Stimulated activated CD4-positive, alpha-beta T cell treated with anti-CD3 and anti-CD28 coated beads, Interleukin-1b, Interleukin-23, amount 100 ng/mL, for 4 hours (primary cell): Measurements from ENCODE around the gene SRPK2.
"Not testable (repeated sequence)": the region's sequence is repeated elsewhere in the genome, so short reads cannot be mapped to it uniquely, and the experiment has no call there.

ENCODE experiments used
- DNase-seq, 2 donors: peaks; one replicate each; pipeline ENCODE4 v3.0.0-alpha.2; 2020; ENCODE audit warnings: low read depth in 2 of 2

Gene SRPK2

DNA sequence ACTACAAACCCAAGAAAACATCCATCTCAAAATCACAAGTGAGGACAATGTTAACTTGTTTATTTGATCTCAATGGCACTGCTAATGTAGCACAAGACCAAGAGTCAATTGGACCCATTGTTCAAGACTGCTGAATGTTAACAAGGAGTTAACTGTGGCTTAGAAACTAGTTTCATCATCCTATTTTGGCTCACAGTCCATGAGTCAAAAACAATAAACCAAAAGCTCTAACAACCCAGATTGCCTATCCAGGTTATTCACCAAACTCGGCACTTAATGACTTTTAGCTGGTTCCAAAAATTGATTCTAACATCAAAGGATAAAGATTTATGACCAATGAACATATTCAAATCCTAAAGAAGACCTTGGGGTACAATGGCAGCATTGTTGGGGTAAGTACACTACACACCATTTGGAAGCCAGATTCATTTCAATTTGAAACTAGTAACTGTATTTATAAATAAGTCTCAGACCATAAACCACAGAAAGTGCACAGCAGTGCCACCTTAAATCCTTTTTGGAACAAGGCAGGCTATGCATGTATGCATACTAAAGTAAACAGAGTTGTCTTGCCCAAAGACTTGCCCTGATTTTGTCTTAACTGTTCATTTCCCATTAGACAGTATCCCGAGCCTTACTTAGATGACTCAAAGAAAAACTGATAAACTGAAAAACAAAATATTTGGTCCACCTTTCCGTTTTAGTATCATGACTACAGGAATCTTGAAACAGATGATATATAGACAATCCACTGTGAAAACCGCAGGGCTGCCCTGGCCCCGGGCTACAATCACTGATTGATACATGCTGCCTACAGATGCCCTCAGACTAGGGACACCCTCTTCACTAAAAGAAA is 84.5 kb downstream of the SRPK2 start:
- DNase-seq, result no peak

GRCh38 chr7:105300587-105300986 is 88.1 kb downstream of the SRPK2 start:
- DNase-seq, result not testable (repeated sequence)

DNA sequence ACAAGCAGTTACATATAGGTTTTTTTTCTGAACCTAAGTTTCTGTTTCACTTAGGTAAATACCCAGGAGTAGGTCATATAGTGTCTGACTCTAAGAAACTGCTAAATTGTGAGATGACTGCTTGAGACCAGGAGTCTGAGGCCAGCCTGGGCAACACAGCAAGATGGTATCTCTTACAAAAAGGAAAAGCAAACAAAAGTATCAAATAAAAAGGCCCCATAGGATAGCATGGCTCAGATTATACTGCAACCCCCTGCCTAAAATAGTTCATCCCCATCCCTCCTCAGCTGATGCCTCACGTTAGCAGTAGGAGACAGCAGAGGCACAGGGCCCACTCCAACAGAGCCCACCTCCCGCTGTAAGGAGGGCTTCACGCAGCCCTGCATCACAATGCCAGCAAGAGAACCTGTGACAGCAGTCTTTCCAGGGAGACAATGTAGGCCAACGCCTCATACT is 90.3 kb downstream of the SRPK2 start:
- no peak for DNase-seq

GRCh38 chr7:105297985-105298384 is 90.7 kb downstream of the SRPK2 start:
- DNase-seq, result no peak

DNA sequence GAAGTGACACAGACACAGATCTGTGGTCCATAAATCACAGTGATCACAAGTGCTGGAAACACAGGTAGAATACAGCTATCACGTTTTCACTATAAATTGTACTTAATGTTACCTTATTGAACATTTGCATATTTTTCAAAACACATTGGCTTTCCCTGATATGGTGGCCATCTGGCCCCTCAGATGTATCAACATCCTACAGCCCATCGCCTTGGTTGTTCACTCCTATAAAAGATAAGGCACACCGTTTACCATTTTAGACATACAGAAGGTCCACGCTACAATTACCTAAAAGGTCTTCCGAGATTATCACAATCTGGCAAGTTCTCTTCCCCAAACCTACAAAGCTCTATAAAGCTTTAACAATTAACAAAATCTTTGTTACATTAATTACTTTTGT is 91.4 kb downstream of the SRPK2 start:
- no peak for DNase-seq

DNA sequence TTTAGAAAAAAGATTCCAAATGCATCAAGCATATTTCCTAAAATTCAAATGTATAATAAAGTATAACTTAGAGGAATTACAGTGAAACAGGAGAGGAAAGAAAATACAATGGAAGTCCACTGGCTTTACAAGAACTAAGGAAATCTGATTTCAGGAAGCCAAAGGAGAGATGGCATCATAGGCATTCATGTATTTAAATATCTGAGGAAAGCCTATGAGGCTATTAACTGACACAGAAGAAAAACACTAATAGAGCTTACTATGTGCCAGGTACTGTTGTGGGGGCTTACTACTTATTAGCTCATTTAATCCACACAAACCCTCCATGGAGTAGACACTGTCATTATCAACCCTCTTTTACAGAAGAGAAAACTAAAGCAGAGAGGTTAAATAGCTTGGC is 92.2 kb downstream of the SRPK2 start:
- no peak for DNase-seq

- no peak for DNase-seq
Observed at GRCh38 chr7:105295596-105296352, 92.9 kb downstream of the SRPK2 start.

GRCh38 chr7:105294482-105294881 is 94.2 kb downstream of the SRPK2 start:
- DNase-seq, result not testable (repeated sequence)

DNA sequence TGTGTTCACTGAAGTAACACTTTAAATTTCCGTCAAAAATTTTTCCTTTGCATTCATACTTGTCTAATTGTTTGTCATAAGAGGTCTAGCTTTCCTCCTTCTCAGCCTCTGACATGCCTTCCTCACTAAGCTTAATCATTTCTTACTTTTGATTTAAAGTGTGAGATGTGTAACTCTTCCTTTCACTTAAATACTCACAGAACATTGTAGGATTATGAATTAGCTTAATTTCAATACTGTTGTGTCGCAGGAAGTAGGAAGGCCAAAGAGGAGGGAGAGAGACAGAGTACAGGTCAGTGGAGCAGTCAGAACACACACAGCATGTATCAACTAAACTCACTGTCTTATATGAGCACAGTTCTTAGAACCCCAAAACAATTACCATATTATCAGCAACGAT is 99.0 kb downstream of the SRPK2 start:
- DNase-seq, result no peak

GRCh38 chr7:105286441-105286840 is 102.3 kb downstream of the SRPK2 start:
- no peak for DNase-seq

DNA sequence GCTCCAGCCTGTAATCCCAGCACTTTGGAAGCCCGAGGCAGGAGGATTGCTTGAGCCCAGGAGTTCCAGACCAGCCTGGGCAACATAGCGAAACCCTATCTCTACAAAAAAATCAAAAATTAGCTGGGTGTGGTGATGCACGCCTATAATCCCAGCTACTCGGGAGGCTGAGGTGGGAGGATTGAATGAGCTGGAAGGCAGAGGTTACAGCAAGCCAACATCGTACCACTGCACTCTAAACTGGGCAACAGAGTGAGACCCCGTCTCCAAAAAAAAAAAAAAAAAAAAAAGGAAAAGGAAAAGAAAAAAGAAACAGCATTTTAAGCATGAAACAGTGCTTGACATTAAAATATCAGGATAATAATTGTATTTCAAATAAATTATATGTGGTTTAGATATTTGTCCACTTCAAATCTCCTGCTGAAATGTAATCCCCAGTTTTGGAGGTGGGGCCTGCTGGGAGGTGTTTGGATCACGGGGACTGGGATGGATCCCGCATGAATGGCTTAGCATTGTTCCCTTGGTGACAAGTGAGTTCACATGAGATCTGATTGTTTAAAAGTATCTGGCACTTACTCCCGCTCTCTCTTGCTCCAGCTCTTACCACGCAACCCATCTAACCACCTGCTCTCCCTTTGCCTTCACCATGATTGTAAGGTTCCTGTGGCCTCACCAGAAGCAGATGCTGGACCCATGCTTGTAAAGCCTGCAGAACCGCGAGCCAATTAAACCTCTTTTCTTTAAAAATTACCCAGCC is 103.4 kb downstream of the SRPK2 start:
- DNase-seq, result no peak

DNA sequence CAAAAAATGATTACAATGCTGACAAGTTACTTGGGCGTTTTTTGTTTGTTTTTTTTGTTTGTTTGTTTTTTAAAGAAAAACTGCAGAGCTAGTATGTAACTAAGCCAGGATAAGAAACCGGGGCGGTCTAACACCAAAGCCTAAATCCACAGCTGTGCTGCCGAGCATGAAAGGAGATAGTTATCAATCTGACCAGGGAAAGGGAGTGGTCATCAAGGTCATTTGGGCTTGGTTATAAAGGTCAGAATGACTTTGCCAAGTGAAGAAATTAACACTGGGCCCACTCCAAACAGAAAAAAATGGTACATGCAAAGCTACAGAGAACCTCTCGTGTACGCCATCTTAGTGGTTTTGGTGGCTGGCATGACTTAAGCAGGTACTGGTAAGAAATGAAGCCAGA is 104.7 kb downstream of the SRPK2 start:
- DNase-seq, result no peak

DNA sequence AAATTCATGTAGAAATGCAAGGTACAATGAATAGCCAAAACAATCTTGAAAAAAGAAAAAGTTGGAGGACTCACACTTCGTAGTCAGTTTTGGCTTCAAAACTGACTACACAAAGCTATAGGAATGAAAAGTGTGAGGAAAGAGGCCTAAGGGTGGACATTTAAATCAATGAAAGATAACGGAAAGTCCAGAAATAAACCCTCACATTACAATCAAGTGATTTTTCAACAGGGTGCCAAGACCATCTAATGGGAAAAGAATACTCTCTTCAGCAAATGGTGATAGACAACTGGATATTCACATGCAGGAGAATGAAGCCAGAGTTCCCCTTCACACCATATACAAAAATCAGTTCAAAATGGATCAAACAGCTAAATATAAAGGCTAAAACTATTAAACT is 106.8 kb downstream of the SRPK2 start:
- DNase-seq, result no peak

DNA sequence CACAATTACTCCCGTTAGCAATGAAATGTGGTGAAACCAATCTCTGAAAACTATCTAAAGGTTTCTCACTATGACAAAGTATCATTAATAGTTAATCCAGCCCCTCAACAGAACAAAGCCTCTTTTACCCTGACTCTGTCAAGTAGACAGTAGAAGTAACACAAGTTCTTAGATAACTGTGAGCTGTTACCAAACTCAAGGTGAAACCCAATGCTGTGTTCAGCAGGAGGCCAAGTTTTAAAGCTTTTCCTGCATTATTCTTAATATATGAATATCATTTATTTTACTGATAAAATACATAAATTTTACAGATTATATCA is 109.1 kb downstream of the SRPK2 start:
- no peak for DNase-seq

- DNase-seq, result no peak
Observed at GRCh38 chr7:105278973-105279687, 109.6 kb downstream of the SRPK2 start.

- DNase-seq, result no peak
Observed at GRCh38 chr7:105278565-105278964, 110.2 kb downstream of the SRPK2 start.

- DNase-seq, result no peak
Observed at GRCh38 chr7:105277341-105277740, 111.4 kb downstream of the SRPK2 start.

DNA sequence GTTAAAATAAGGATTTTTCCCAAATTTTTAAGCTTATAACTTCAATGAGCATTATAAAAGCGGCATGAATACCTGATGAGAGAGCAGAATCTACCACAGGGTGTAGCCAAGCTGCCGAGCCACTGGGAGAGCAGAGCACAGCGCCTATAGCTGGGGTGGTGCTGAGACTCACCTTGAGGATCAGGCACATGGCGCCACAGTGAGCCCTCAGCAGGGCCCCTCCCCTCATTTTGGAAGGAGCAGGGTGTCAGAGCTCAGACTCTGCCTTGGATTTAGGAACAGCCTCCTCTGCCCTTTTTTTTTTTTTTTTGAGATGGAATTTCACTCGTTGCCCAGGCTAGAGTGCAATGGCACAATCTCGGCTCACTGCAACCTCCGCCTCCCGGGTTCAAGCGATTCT is 118.6 kb downstream of the SRPK2 start:
- DNase-seq, result no peak

DNA sequence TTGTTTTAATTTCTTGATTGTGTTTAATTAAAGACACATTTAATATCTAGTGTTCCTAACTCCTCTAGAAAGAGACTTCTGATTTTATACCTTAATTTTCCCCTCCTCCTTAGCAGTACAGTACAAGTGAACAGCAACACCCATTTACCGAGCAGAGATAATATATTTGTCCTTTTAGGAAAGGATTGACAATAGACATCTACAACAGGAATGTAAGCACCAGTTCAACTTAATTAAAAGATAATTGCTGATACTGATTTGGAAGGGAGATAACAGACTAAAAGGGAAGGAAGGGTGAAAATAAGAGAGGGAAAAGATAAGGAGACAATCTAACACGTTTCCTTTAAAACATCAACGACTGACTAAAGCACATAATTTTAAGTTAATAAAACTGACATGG is 119.3 kb downstream of the SRPK2 start:
- no peak for DNase-seq

DNA sequence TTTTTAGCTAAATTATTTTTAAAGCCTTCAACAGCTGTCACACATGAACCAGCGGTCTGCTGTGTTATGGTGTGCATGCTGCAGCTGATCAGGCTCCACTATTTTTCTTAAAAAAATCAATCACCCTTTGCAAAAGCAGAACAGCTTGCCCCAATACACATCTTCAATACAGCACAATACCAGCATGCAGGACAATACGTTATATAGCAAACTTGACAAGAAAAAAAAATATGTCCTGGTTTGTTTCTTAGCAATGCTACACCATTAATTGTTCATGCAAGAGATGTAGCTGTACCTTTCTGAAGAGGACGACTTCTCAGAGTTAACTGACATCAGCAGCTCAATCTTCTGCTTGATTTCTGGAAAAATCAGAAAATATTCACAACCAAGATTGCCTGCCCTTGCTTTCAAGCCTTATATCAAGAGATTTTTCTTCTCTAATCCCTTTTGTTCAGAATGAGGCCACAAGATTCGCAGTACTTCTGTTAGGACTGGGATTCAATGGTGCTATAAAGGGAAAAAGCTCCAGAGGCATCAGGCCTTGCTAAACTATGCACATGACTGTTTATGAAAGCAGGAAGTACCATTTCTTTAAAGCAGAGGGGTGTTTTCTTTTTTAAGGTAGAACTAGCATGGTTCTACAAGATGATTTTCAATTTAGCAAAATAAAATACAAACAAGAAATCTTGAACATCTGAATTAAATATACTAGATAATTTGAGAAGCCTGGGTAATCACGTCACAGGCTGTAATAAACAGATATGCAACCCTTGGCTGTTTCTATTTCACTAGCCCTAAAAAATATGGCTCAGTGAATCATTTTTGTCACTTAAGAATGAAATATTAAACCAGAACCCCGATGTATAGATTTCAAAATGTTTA is 120.0 kb downstream of the SRPK2 start:
- no peak for DNase-seq

DNA sequence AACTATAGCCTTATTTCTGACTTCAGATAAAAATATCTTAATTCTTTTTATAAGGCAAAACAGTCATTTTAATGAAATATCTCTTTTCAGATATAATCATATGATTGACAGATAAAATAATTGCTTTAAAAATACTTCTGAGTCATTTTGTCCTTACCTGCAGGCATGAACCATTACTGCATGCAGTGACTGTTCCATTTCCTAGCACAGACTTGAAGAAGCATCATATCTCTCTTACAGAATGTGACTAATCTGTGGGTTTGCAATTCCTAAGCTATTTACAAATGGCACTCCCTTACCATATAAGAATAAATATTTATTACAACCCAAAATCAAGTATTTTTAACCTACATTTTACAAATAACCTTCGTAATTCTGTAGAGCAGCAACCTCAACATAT is 120.7 kb downstream of the SRPK2 start:
- no peak for DNase-seq
